KOPT-K1 (cell line): Measurements from ENCODE around the gene COL5A3.
"Not testable (repeated sequence)": the region's sequence is repeated elsewhere in the genome, so short reads cannot be mapped to it uniquely, and the experiment has no call there.

Source experiments
- H3K27ac ChIP-seq: fragments of 200-600 bp; sonication (generic); 2 replicates; pipeline ENCODE4 v1.5.1; 2016; ENCODE audit warnings: antibody characterized with exemption, mild to moderate bottlenecking, low read depth, low read length; ENCODE audit not compliant: poor library complexity, severe bottlenecking
- H3K36me3 ChIP-seq: fragments of 200-600 bp; sonication (generic); 2 replicates; pipeline ENCODE4 v1.5.1; 2017; ENCODE audit warnings: antibody characterized with exemption, mild to moderate bottlenecking, low read length, moderate library complexity; ENCODE audit not compliant: insufficient read depth
- H3K9me3 ChIP-seq: fragments of 200-600 bp; sonication (generic); 2 replicates; pipeline ENCODE4 v1.5.1; 2017; ENCODE audit warnings: antibody characterized with exemption, low read length, mild to moderate bottlenecking; ENCODE audit not compliant: insufficient read depth, poor library complexity, severe bottlenecking

Gene COL5A3

DNA sequence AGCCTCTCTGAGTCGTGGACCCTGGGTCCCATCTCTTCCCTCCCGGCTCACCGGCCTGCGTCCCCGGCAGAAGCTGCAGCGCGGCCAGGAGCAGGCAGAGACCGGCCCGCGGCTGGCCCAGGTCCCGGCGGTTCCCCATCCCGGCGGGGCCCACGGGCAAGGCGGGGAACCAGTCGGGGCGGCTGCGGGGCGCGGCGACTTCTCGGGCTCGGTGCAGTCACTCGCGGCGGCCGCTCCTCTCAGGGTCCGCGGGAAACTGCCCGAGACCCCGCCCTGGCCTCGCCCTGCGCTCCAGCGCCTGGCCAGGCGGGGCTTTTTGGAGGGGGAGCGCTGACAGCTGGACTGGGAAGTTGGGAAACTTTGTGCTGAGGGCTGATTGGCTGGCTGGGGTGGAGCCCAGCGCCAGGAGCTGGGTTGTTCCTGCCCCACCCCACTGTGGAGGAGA is at the start of gene COL5A3:
Gene COL5A3 (minus strand): TSS at position 258 of the 445 bp plus-strand sequence. CDS start 119 bp downstream, at position 139.
- Histone ChIP-seq H3K36me3 (no peaks in the 10 kb centered on the region), H3K27ac (no peak within 1 kb of the TSS)

DNA sequence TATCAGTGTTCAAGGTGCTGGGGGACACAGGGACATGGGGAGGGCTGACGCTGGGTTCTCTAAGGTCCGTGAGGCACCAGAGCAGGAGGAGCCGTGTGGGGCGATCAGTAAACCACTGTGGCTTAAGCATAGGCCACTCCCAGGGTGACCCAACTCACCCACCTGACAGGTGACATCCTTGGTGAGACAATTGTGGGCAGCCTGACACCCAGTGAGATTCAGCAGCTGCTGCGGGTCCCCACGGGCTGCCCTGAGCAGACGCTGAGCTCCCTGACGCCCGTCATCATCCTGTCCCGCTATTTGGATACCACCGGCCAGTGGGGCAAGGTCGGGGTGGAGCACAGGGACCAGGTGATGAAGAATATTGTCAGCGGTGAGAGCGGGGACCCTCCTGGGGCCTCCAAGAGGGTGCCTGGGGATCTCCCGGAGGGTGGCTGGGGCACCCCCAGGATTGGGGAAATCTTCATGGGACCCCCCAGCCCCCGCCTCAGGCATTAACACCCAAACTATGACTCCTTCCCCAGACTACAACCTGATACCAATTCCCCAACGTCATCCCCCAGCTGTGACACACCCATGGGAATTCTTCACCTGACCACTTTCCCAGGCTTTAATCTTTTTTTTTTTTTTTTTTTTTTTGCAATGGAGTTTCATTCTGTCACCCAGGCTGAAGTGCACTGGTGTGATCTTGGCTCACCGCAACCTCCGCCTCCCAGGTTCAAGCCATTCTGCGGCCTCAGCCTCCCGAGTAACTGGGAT is 42.5 kb upstream of the COL5A3 start:
- H3K36me3 ChIP-seq, result no peaks in the 10 kb centered on the region
- no peak overlapping the region for H3K27ac ChIP-seq
- H3K9me3 ChIP-seq, result no peaks in the 10 kb centered on the region

More for the DNA sequence above, at the start of gene COL5A3:
- H3K9me3 ChIP-seq, result no peaks in the 10 kb centered on the region

DNA sequence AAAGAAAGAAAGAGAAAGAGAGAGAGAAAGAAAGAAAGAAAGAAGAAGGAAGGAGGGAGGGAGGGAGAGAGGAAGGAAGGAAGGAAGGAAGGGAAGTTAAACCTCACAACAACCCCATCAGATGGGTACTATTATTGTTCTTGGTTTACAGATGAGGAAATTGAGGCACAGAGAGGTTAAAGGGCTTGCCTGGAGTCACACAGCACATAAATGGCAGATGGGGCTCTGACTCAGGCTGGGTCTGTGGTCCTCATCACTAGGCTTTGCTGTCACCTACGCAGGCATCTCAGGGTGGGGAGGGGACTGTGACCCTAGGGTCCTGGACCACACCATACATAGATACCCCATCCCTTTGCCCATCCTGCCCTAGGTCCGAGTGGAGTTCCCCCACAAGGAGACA is 39.3 kb upstream of the COL5A3 start:
- H3K36me3 ChIP-seq, result no peaks in the 10 kb centered on the region
- H3K27ac ChIP-seq, result no peak overlapping the region
- H3K9me3 ChIP-seq, result no peaks in the 10 kb centered on the region

DNA sequence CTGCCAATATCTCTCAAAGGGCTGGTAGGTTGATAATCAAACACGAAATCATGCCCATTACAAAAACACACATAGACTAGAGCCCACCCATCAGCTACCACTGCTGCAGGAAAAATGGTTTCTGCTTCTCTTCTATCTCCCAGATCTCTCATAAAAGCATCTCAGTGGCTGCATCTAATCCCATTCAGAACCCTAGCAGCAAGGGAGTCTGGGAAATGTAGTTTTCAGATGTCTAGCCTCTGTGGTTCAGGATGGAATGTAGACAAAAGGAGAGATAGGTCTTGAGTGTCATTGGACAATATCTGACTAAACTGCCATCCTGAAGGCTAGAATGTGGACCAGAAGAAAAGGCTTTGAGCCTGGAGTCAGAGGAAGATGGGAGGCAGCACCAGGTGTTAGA is 35.1 kb upstream of the COL5A3 start:
- Histone ChIP-seq H3K36me3 (no peaks in the 10 kb centered on the region), H3K9me3 (no peaks in the 10 kb centered on the region), H3K27ac (no peak overlapping the region)

DNA sequence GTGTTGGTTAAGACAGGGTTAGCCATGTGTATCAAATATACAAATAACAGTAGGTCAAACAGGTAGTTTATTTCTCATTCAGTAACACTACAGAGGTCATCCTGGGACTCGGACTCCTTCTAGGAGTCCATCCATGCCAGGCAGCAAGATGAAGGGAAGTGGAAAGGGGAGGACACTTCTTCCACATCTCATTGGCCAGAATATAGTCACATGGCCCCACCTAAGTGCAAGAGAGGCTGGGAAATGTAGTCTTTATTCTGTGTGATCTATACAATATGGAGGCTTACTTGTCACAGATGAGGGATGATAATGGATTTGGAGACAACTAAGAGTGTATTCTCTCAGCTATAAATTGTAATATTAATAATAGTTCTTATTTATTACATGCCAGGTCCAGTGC is 34.1 kb upstream of the COL5A3 start:
- Histone ChIP-seq H3K9me3 (no peaks in the 10 kb centered on the region), H3K27ac (no peak overlapping the region), H3K36me3 (no peaks in the 10 kb centered on the region)

DNA sequence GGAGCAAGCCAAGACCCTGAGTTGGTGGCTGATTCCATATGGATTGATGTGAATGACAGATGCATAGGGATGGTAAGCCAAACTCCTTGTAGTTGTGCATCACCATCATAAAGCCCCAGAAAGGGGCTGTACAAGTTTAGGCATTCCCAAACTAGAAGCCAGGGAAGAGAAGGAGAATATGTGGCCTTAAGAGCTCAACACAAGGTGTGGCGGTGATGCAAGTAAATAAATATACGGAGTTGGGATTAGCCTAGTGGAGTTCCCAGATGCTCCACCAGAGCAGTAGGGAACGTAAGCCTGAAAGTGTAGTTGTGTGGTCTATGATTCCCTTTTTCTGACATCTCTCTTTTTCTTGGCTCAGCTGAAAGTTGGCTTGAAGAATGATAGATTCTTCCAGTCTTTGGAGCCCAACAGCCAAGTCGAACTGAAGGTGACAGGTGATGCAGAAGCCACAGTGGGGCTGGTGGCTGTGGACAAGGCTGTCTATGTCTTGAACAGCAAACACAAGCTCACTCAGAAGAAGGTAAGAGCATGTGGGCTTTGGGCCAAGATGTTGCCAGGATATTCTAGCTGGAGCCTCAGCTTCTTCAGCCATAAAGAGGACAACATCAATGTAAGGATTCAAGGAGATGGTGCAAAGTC is 33.1 kb upstream of the COL5A3 start:
- no peaks in the 10 kb centered on the region for H3K9me3 ChIP-seq

DNA sequence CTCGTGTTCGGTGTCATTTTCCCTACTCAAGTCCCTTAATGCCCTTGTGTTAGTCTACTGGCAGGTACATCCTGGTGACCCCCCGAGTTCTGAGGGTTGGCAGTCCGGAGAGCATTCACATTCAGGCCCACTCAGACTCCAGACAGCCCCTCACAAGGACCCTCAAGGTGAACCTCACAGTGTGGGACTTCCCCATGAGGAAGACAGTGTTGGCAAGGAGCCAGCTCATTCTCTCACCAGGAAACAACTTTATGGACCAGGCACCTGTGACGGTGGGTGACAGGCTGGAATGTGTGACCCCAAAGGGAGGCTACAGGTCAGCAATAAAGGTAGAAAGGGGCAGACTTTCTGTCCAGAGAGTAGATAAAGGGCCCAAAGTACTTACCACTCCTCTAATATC is 27.5 kb upstream of the COL5A3 start:
- Histone ChIP-seq H3K27ac (no peak overlapping the region), H3K9me3 (no peaks in the 10 kb centered on the region), H3K36me3 (no peaks in the 10 kb centered on the region)

More for the DNA sequence above, 33.1 kb upstream of the COL5A3 start:
- no peaks in the 10 kb centered on the region for H3K36me3 ChIP-seq
- H3K27ac ChIP-seq, result no peak overlapping the region

DNA sequence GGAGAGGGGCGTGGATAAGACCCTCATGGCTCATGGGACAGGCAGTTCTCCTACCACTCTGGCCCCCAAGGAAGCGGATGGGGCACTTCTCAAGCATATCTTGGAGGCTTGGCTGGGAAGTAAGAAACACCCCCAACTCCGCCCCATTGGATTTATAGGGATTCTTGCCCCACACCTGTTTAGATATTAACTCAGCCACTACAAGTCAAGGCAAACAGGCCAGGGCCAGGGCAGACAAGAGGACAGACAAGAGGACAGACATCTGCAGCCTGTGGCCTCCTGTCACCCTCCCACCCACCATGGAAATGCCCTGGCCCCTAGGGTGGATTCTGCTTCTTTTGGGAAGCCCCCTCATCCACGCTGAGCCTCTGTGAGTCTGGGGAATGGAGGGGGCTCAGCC is 27.1 kb upstream of the COL5A3 start:
- H3K36me3 ChIP-seq, result no peaks in the 10 kb centered on the region
- no peaks in the 10 kb centered on the region for H3K9me3 ChIP-seq
- no peak overlapping the region for H3K27ac ChIP-seq

DNA sequence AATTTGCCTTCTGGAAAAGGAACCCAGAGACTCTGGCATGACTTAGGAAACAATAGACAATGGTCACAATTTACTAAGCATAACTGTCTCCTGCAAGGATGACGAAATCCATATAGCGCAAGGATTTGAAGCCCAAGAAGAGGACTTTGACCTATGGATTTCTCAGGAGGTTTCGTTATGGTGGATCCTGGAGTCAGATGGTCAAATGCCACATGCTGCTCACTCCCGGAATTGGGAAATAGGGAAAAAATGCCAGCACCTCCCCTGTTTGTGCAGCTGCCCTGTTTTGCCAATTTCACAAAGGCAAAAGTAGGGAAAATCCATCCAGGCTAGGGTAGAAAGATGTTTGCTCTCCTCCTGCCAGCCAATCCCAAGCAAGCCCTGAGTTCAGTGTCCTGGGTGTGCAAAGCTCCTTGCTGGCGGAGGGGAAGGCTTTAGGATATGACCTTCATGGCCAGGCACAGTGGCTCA is 26.3 kb upstream of the COL5A3 start:
- Histone ChIP-seq H3K27ac (no peak overlapping the region), H3K9me3 (no peaks in the 10 kb centered on the region), H3K36me3 (no peaks in the 10 kb centered on the region)

DNA sequence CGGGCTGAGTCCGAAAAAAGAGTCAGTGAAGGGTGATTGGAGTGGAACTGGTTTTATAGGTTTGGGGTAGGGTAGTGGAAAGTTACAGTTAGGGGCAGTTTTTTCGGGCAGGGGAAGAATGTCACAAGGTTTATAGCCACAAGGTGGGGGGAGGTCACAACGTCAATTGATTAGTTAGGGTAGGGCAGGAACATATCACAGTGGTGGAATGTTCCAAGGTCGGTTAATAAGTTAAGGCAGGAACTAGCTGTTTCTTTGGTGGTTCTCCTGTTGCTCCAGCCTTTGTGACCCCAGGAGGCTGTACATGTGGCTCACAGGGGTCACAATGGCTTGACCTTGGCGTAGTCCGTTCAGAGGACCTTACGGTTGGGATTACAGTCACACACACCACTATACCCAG is 23.3 kb upstream of the COL5A3 start:
- no peaks in the 10 kb centered on the region for H3K36me3 ChIP-seq
- no peaks in the 10 kb centered on the region for H3K9me3 ChIP-seq
- H3K27ac ChIP-seq, result no peak overlapping the region

DNA sequence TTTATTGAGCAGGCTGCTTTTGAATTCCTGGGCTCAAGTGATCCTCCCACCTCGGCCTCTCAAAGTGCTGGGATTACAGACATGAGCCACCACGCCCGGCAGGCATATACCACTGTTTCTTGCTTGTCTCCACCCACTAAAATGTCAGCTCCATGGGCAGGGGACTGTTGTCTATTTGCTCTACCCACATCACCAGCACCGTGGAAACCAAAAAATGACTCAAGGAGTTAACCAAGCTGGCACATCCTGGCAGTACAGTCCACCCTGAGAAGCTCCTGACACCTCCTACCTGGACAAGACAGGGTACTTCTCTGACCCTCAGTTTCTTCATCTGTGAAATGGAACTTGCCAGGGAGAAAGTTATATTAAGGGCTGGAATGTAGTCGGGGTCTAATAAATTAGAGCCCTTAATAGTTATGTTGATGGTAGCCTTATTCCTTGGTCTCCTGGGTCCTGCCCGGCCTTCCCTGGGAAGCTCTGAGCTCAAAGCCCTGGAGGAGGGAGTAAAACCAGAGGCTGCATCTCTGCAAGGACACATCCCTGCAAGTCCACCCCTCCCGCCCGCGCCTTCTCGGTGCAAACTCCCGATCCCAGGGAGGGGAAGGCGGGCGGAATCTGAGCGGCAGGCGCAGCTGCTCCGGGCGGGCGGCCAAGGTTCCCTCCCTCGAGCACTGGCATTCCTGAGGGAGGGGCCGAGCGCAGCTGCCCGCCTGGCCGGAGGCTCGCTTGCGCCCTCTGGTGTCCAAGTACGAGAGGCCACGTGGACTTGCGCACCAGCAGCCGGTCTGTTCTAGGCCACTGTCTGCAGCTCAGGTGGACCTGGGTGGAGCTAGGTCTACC is 17.1 kb upstream of the COL5A3 start:
- H3K27ac ChIP-seq, result no peak overlapping the region
- no peaks in the 10 kb centered on the region for H3K9me3 ChIP-seq
- H3K36me3 ChIP-seq, result no peaks in the 10 kb centered on the region

DNA sequence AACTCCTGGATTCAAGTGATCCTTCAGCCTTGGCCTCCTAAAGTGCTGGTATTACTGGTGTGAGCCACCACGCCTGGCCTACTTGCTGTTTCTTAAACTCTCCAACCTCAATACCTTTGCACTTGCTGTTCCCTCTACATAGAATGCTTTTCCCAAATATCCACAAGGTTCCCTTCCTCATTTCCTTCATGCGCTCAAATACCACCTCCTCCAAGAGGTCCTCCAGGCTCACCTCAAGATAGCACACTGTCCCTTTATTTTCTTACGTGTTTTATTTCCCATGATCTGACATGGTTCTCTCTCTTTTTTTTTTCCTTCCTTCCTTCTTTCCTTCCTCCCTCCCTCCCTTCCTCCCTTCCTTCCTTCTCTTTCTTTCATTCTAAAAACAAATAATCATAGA is 16.4 kb upstream of the COL5A3 start:
- Histone ChIP-seq H3K9me3 (no peaks in the 10 kb centered on the region), H3K27ac (no peak overlapping the region), H3K36me3 (no peaks in the 10 kb centered on the region)

DNA sequence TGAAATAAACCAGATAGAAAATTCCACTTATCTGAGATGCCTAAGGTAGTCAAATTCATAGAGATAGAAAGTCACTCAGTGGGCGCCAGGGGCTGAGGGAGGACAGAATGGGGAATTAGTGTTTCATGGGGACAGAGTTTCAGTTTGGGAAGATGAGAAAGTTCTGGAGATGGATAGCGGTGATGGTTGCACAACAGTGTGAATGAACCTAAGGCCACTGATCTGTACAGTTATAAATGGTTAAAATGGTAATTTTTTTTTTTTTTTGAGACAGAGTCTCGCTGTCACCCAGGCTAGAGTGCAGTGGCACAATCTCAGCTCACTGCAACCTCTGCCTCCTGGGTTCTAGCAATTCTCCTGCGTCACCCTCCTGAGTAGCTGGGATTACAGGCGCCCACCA is 12.8 kb upstream of the COL5A3 start:
- H3K9me3 ChIP-seq, H3K27ac ChIP-seq, H3K36me3 ChIP-seq: not testable (repeated sequence)

DNA sequence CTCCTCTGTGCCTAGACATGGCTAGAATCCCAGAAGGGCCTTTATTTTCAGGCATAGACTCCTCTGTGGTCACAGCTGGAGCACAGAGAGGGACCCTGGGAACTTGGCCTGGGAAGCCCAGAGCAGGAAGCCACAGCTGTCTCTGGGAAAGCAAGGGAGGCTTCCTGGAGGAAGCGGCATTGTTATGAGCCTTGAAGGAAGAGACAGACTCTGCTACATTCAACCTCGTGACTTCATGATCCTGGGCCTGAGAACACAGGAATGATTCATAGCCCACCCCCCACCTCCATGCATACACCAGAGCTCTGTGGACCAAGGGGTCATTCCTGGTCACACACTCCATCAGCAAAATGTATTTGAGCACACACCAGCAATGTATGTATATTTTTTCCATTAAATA is 11.6 kb upstream of the COL5A3 start:
- no peak overlapping the region for H3K27ac ChIP-seq
- no peaks in the 10 kb centered on the region for H3K9me3 ChIP-seq
- H3K36me3 ChIP-seq, result no peaks in the 10 kb centered on the region

DNA sequence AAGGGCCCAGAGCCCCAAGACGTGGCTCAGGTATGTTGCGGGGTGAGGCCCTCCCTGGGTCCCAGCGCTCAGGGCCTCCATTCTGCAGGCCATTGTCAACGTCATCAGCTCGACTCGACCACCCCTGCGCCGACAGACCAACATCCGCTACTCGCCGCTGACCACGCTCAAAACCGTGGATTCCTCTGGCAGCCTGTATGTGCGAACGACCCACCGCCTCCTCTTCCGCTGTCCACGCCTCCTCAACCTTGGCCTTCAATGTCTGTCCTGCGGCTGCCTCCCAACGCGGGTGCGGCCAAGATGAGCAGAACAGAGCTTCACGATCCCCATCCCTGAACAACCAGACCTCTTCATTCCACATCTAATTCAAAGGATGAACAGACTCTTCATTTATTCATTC is 11.1 kb upstream of the COL5A3 start:
- Histone ChIP-seq H3K9me3 (no peaks in the 10 kb centered on the region), H3K36me3 (no peaks in the 10 kb centered on the region), H3K27ac (no peak overlapping the region)
